Pancreas (tissue), 10 donors: ENCODE measurements around the gene ISOC1. TPM values are rescaled to one million over a fixed set of nuclear protein-coding genes. Genes with fewer than 3 reads are reported as not detected.

ENCODE experiments used
- ATAC-seq, 4 donors: fragments of 200-7000 bp; cut with Tn5 transposase; one replicate each; pipeline versions ENCODE4 v1.8.0 to v1.9.1; 2020; ENCODE audit warnings: mild to moderate bottlenecking in 4 of 4, moderate library complexity in 4 of 4
- DNase-seq, 6 donors: peaks; one replicate each; pipeline ENCODE4 v3.0.0-alpha.2; 2020
- FAIRE-seq: peaks from 2 replicates; lab custom pipeline; 2012; peaks lifted over from hg19 to GRCh38; lab: Jason Lieb, UNC
- H3K27ac ChIP-seq, 4 donors: fragments of 200-600 bp; sonication (generic); 1 replicate in 3 of 4; 2 replicates in 1 of 4; pipeline versions ENCODE4 v1.5.0 to v1.8.0; 2020
- H3K27me3 ChIP-seq, 4 donors: fragments of 200-600 bp; one replicate each; pipeline ENCODE4 v1.8.0; 2021
- H3K36me3 ChIP-seq, 3 donors: fragments of 200-600 bp; sonication (generic) in 1 of 3; one replicate each; pipeline versions ENCODE4 v1.5.0 to v1.8.0; 2020 to 2021
- H3K4me1 ChIP-seq, 3 donors: fragments of 200-600 bp; one replicate each; pipeline ENCODE4 v1.8.0; 2021
- H3K4me3 ChIP-seq, 4 donors: fragments of 200-600 bp; sonication (generic) in 2 of 4; one replicate each; pipeline versions ENCODE4 v1.5.0 to v1.8.0; 2020 to 2021
- H3K9me3 ChIP-seq, 4 donors: fragments of 200-600 bp; one replicate each; pipeline ENCODE4 v1.8.0; 2021
- WGBS, 2 donors: extraction: QIAGEN DNeasy Blood & Tissue Kit; methylation state at CpG; one replicate each; pipeline ENCODE4 v1.1.7; 2013; 5-methylcytosine and 5-hydroxymethylcytosine counted together
- intact Hi-C, 3 donors: fragments of 100-400 bp; cut with DNase I; formaldehyde crosslinking; loops; one replicate each; pipeline versions ENCODE4 v1.11.1 to v1.14.2; 2022
- polyA plus RNA-seq, 2 donors: library from polyadenylated mRNA; stranded (reverse); fragments of 200-250 nt; gene quantifications; one replicate each; pipeline ENCODE4 v1.2.3, GENCODE V29; 2013
- total RNA-seq, 6 donors: library from RNA; stranded (reverse); fragmentation: NEBNext Ultra II Directional in 4 of 6; extraction: Animal tissue kit (Norgen Biotek cat#: 25700) in 4 of 6; gene quantifications; one replicate each; pipeline versions ENCODE4 v1.2.1 to v1.2.4, GENCODE V29; 2021 to 2023
- TF ChIP-seq, protein P1 (sequence below), 4 donors: fragments of 200-600 bp; sonication (generic) in 3 of 4; IDR thresholded peaks; one replicate each; pipeline versions ENCODE4 v1.5.0 to v1.8.0; 2021; ENCODE audit warnings: antibody characterized with exemption in 4 of 4
- donor health status: healthy with polysubstance abuse.
- donor health status: DM: no; HTN: no; CAD: no; lungs with moderate emphysema.
- donor health status: DM: no; HTN: no; CAD: no.
- donor health status: control.
- donor health status: control.
- donor health status: Bipolar disorder and iron deficiency.
- donor health status: DM: yes; HTN: yes; CAD: no.
- donor health status: DM: no; HTN: no; CAD: no.
- donor health status: DM: no; HTN: no; CAD: no.
- donor health status: DM: yes; HTN: yes; CAD: no.

The ISOC1 gene
- total and polyA plus RNA-seq, 8 donors = 6.9 to 15.9 (median 9.6) TPM

DNA sequence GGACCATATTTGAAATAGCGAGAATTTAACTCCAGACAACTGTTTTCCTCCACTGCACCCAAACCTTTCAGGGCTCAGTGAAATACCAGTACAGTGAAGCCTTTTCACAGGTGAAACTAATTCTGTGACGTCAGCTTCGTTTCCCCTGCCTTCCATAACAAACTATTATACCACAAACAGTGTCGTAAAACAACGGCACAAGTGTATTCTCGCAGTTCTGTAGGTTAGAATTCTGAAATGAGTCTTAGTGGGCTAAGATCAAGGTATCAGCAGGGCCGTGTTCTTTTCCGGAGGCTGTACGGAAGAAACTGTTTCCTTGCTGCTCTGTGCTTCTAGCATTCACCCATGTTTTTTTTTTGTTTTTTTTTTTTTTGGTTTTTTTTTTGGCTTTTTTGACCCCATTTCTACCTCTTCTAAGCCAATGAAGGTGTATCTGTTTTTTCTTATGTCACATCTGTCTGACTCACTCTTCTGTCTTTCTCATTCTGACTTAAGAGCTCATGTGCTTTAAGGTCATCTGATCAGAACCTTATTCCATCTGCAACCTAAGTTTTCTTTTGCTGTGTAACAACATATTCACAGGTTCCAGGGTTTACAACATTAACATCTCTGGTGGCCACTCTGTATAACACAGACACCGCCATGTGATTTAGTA is 20.1 kb downstream of the ISOC1 start:
- no peaks in the 10 kb centered on the region for H3K27me3 ChIP-seq
- TF ChIP-seq, protein P1, sequence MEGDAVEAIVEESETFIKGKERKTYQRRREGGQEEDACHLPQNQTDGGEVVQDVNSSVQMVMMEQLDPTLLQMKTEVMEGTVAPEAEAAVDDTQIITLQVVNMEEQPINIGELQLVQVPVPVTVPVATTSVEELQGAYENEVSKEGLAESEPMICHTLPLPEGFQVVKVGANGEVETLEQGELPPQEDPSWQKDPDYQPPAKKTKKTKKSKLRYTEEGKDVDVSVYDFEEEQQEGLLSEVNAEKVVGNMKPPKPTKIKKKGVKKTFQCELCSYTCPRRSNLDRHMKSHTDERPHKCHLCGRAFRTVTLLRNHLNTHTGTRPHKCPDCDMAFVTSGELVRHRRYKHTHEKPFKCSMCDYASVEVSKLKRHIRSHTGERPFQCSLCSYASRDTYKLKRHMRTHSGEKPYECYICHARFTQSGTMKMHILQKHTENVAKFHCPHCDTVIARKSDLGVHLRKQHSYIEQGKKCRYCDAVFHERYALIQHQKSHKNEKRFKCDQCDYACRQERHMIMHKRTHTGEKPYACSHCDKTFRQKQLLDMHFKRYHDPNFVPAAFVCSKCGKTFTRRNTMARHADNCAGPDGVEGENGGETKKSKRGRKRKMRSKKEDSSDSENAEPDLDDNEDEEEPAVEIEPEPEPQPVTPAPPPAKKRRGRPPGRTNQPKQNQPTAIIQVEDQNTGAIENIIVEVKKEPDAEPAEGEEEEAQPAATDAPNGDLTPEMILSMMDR (IDR thresholded peaks at IDR 0.05) = no peak
- intact Hi-C loops = no loop called here
- H3K4me3 ChIP-seq = no peak overlapping the region
- DNase-seq (no peak), FAIRE-seq (no peak), ATAC-seq (no peak)
- H3K9me3 ChIP-seq = no peaks in the 10 kb centered on the region
- no peaks in the 10 kb centered on the region for H3K4me1 ChIP-seq
- H3K36me3 ChIP-seq = no peaks in the 10 kb centered on the region
- no peak overlapping the region for H3K27ac ChIP-seq
- WGBS, 2 donors = 92 to 93% methylated on average over 10 of the region's 10 CpGs

DNA sequence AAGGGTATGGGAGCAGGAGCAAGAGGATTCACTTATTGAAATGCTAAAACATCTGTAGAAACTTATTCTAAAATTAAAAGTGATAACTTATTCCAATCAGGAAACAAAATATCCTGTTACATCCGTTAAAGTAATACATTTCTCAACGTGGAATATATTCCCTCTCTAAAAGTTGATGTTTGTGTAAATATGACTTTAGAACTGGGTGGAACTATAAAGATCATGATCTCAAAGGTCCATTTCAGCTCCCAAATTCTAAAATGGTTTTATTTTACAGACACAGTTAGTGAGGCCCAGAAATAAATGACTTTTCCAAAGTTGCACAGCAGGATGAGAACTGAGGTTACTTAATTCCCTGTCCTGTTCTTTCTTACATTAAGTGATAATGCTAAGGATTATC is 21.1 kb downstream of the ISOC1 start:
- DNase-seq = no peak
- H3K4me1 ChIP-seq = no peaks in the 10 kb centered on the region
- FAIRE-seq = no peak
- ATAC-seq = no peak
- no peaks in the 10 kb centered on the region for H3K27me3 ChIP-seq
- TF ChIP-seq, protein P1 (IDR thresholded peaks at IDR 0.05) = no peak
- intact Hi-C loops = no loop called here
- H3K36me3 ChIP-seq = no peaks in the 10 kb centered on the region
- H3K4me3 ChIP-seq = no peak overlapping the region
- no peaks in the 10 kb centered on the region for H3K9me3 ChIP-seq
- WGBS, 2 donors = 75 to 76% methylated on average over 2 of the region's 2 CpGs
- no peak overlapping the region for H3K27ac ChIP-seq

DNA sequence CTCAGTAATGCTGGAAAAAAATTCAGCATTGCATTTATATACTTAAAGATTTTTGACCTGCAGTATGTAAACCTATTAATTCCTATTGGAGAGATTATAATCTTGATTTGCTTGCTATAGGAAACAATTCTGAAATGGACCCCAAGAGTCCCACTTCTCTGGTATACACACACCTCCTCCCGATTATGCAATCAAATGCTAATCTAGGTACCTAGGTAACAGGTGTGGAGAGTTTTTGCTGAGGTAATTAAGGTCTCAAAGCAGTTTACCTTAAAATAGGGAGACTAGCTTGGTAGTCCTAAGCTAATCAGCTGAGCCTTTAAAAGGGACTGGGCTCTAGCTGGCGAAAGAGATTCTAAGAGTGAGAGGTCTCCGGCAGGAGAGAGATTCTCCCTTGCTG is 22.2 kb downstream of the ISOC1 start:
- no peaks in the 10 kb centered on the region for H3K9me3 ChIP-seq
- FAIRE-seq (no peak), DNase-seq (no peak), ATAC-seq (no peak)
- no peak overlapping the region for H3K4me3 ChIP-seq
- intact Hi-C loops = no loop called here
- WGBS, 2 donors = 84 to 85% methylated on average over 3 of the region's 3 CpGs
- TF ChIP-seq, protein P1 (IDR thresholded peaks at IDR 0.05) = no peak
- H3K27me3 ChIP-seq = no peaks in the 10 kb centered on the region
- H3K4me1 ChIP-seq = no peaks in the 10 kb centered on the region
- no peak overlapping the region for H3K27ac ChIP-seq
- no peaks in the 10 kb centered on the region for H3K36me3 ChIP-seq

DNA sequence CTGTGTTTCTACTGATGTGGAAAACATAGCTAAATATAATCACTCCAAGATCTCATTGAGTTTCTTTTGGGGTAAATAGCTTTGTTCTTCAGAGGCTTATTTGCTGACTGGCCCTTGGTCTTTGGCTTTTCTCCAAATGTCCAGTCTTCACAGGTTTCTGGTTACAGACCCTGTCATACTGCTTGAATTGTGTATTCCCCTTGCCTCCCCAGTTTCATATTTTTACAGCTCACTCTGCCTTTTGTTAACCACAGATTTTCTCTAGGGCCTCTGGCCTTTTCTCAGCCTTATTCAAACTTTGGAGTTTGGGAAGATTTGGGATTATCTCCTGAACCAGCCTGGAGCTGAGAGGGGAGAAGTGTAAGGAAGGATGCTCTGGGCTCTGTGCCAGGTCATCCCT is 23.9 kb downstream of the ISOC1 start:
- no peaks in the 10 kb centered on the region for H3K27me3 ChIP-seq
- TF ChIP-seq, protein P1 (IDR thresholded peaks at IDR 0.05) = no peak
- FAIRE-seq (no peak), DNase-seq (no peak), ATAC-seq (no peak)
- H3K27ac ChIP-seq = no peak overlapping the region
- intact Hi-C loops = no loop called here
- H3K4me3 ChIP-seq = no peak overlapping the region
- no peaks in the 10 kb centered on the region for H3K4me1 ChIP-seq
- H3K36me3 ChIP-seq = no peaks in the 10 kb centered on the region
- H3K9me3 ChIP-seq = no peaks in the 10 kb centered on the region

DNA sequence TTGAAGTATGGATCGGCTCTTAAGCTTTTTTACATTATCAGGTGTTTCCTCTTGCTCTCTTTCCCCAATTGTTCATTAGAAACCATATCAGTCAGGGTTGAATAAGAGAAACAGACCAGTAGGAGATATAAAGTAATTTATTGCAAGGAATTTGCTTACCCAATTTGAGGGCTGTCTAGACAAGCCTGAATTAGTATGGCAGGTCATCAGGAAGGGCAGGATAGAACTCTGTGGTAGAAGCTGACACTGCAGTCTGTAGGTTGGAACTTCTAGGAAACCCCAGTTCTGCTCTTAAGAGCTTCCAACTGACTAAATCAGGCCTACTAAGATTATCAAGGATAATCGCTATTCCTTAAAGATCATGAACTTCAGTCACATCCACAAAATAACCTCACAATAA is 24.3 kb downstream of the ISOC1 start:
- H3K27ac ChIP-seq = no peak overlapping the region
- H3K27me3 ChIP-seq = no peaks in the 10 kb centered on the region
- 87 to 88% methylated on average over 2 of the region's 2 CpGs for WGBS, 2 donors
- no peak for DNase-seq
- no peaks in the 10 kb centered on the region for H3K36me3 ChIP-seq
- H3K4me3 ChIP-seq = no peak overlapping the region
- TF ChIP-seq, protein P1 (IDR thresholded peaks at IDR 0.05) = no peak
- no peaks in the 10 kb centered on the region for H3K4me1 ChIP-seq
- intact Hi-C loops = no loop called here
- no peak for FAIRE-seq
- H3K9me3 ChIP-seq = no peaks in the 10 kb centered on the region
- no peak for ATAC-seq
